ENCODE measurements around the gene SYT7. TPM values are rescaled to one million over a fixed set of nuclear protein-coding genes. Genes with fewer than 3 reads are reported as not detected.

The SYT7 gene
- polyA plus RNA-seq, 1 experiment = 0.45 TPM

- TF ChIP-seq CTCF (IDR thresholded peaks at IDR 0.05; ENCODE audit: low read depth, low read length) = no peak
- no peak overlapping the region for H3K27ac ChIP-seq (ENCODE audit: low read depth, low read length)
- peaks cover 50% of the 10 kb centered on the region for H3K27me3 ChIP-seq (ENCODE audit: control insufficient read depth, insufficient read depth, low read length)
- POLR2A ChIA-PET = interaction anchor here (0.6 kb wide), 1 partner anchor 69 kb away, joined by 3 read pairs; no protein-coding TSS in a partner anchor
- CTCF ChIA-PET = interaction anchor here (1.2 to 1.4 kb wide), 3 partner anchors 9 to 91 kb away, joined by 3 to 5 read pairs (median 4); no protein-coding TSS in a partner anchor
- no peaks in the 10 kb centered on the region; the same call in 1 of the 2 replicates for H3K9me3 ChIP-seq (ENCODE audit: control insufficient read depth, insufficient read depth, low read length)
- no peak overlapping the region for H3K4me3 ChIP-seq (ENCODE audit: low read depth, low read length)
- no peak for DNase-seq (ENCODE audit: low read depth, low spot score)
These were observed 11.9 kb downstream of the SYT7 start for GRCh38 chr11:61569018-61569417.

- Histone ChIP-seq H3K9me3 (ENCODE audit: control insufficient read depth, insufficient read depth, low read length) (no peaks in the 10 kb centered on the region; the same call in 1 of the 2 replicates), H3K4me3 (ENCODE audit: low read depth, low read length) (no peak overlapping the region), H3K27me3 (ENCODE audit: control insufficient read depth, insufficient read depth, low read length) (peaks cover 48% of the 10 kb centered on the region), H3K27ac (ENCODE audit: low read depth, low read length) (no peak overlapping the region)
- peak; percentile 43 for TF ChIP-seq CTCF (IDR thresholded peaks at IDR 0.05; ENCODE audit: low read depth, low read length)
- peak; percentile 21 for DNase-seq (ENCODE audit: low read depth, low spot score)
- ChIA-PET POLR2A (interaction anchor here (0.6 kb wide), 3 partner anchors 14 to 206 kb away, joined by 3 read pairs; partner anchors contain the start of genes CYB561A3 and TMEM138), CTCF (interaction anchor here (0.7 to 1.7 kb wide), 7 partner anchors 8 to 273 kb away, joined by 3 to 5 read pairs (median 3); partner anchors contain the start of gene VWCE)
These were observed 13.4 kb downstream of the SYT7 start for GRCh38 chr11:61567286-61568061.

GRCh38 chr11:61564936-61565696, 15.8 kb downstream of the SYT7 start:
- DNase-seq (ENCODE audit: low read depth, low spot score) = no peak
- peaks cover 58% of the 10 kb centered on the region for H3K27me3 ChIP-seq (ENCODE audit: control insufficient read depth, insufficient read depth, low read length)
- no peaks in the 10 kb centered on the region; the same call in 1 of the 2 replicates for H3K9me3 ChIP-seq (ENCODE audit: control insufficient read depth, insufficient read depth, low read length)
- CTCF ChIA-PET = interaction anchor here (0.6 to 1.0 kb wide), 2 partner anchors 73 to 119 kb away, joined by 3 read pairs; no protein-coding TSS in a partner anchor
- POLR2A ChIA-PET = interaction anchor here (0.6 kb wide), 1 partner anchor 102 kb away, joined by 5 read pairs; no protein-coding TSS in a partner anchor
- no peak for TF ChIP-seq CTCF (IDR thresholded peaks at IDR 0.05; ENCODE audit: low read depth, low read length)
- no peak overlapping the region for H3K27ac ChIP-seq (ENCODE audit: low read depth, low read length)
- H3K4me3 ChIP-seq (ENCODE audit: low read depth, low read length) = no peak overlapping the region

- no peak for DNase-seq (ENCODE audit: low read depth, low spot score)
- Histone ChIP-seq H3K27ac (ENCODE audit: low read depth, low read length) (no peak overlapping the region), H3K4me3 (ENCODE audit: low read depth, low read length) (no peak overlapping the region), H3K27me3 (ENCODE audit: control insufficient read depth, insufficient read depth, low read length) (peaks cover 75% of the 10 kb centered on the region), H3K9me3 (ENCODE audit: control insufficient read depth, insufficient read depth, low read length) (no peaks in the 10 kb centered on the region)
- ChIA-PET POLR2A (no interaction called here), CTCF (interaction anchor here (1.1 kb wide), 1 partner anchor 69 kb away, joined by 3 read pairs; no protein-coding TSS in a partner anchor)
- TF ChIP-seq CTCF (IDR thresholded peaks at IDR 0.05; ENCODE audit: low read depth, low read length) = no peak
These were observed 20.1 kb downstream of the SYT7 start for GRCh38 chr11:61560751-61561150.

Data from AG04450 (cell line).